H1 (cell line): Measurements from ENCODE around the gene KLK5. TPM values are rescaled to one million over a fixed set of nuclear protein-coding genes. Genes with fewer than 3 reads are reported as not detected.
A peak's percentile ranks its signal among the peaks of the same experiment; 100 is the strongest.

Source experiments
- CTCF ChIA-PET: fragments of 300-600 bp; sonication (Branson Sonifier 250); formaldehyde crosslinking; loops from one replicate; lab custom pipeline; 2021; ENCODE audit not compliant: partially characterized antibody; lab: Charles Lee
- POLR2A ChIA-PET: fragments of 300-600 bp; sonication (Branson Sonifier 250); formaldehyde crosslinking; loops from one replicate; lab custom pipeline; 2021; ENCODE audit warnings: inconsistent platforms; ENCODE audit not compliant: partially characterized antibody; lab: Charles Lee
- DNase-seq, 2 experiments: peaks; one replicate each; pipeline versions ENCODE4 v3.0.0 to v3.0.0-alpha.2; 2010 to 2022; ENCODE audit warnings: low spot score in 2 of 2, low read depth in 1 of 2, mixed read lengths in 1 of 2
- FAIRE-seq: peaks from 2 replicates; lab custom pipeline; 2011; peaks lifted over from hg19 to GRCh38; lab: Jason Lieb, UNC
- H2AFZ ChIP-seq: 2 replicates; pipeline ENCODE4 v1.8.1; 2012; ENCODE audit warnings: low read length, inconsistent platforms
- H2AK5ac ChIP-seq: 2 replicates; pipeline ENCODE4 v1.6.1; 2013; ENCODE audit warnings: low read depth, low read length
- H2BK120ac ChIP-seq: replicated peaks from 2 replicates; pipeline ENCODE3; 2013; ENCODE audit warnings: low read depth, low read length, inconsistent platforms
- H2BK12ac ChIP-seq: 2 replicates; pipeline ENCODE4 v1.6.1; 2013; ENCODE audit warnings: low read depth, low read length
- H2BK15ac ChIP-seq: 2 replicates; pipeline ENCODE4 v1.6.1; 2013; ENCODE audit warnings: low read length
- H2BK20ac ChIP-seq: 2 replicates; pipeline ENCODE4 v1.6.1; 2013; ENCODE audit warnings: low read length
- H2BK5ac ChIP-seq: 2 replicates; pipeline ENCODE4 v1.6.1; 2013; ENCODE audit warnings: low read depth, low read length
- H3K14ac ChIP-seq: 2 replicates; pipeline ENCODE4 v1.6.1; 2013; ENCODE audit warnings: inconsistent platforms; ENCODE audit not compliant: insufficient read length
- H3K18ac ChIP-seq: 2 replicates; pipeline ENCODE4 v1.6.1; 2013; ENCODE audit warnings: low read length; ENCODE audit errors: extremely low read depth
- H3K23ac ChIP-seq: 2 replicates; pipeline ENCODE4 v1.6.1; 2013; ENCODE audit warnings: inconsistent platforms; ENCODE audit not compliant: insufficient read length
- H3K23me2 ChIP-seq: 2 replicates; pipeline ENCODE4 v1.6.1; 2013; ENCODE audit warnings: low read depth, low read length
- H3K27ac ChIP-seq: 2 replicates; pipeline ENCODE4 v1.6.1; 2011; ENCODE audit warnings: low read depth, low read length, inconsistent platforms
- H3K27me3 ChIP-seq, 4 experiments: replicated peaks in 1 of 4; 1 replicate in 1 of 4; 2 replicates in 3 of 4; pipeline versions ENCODE4 v1.6.1 to v1.8.1; 2011 to 2013; ENCODE audit warnings: low read length in 3 of 4, mild to moderate bottlenecking in 3 of 4, inconsistent platforms in 2 of 4, mixed read lengths in 2 of 4, moderate library complexity in 1 of 4; ENCODE audit not compliant: control insufficient read depth in 3 of 4, insufficient read depth in 3 of 4; ENCODE audit errors: extremely low read depth in 1 of 4
- H3K36me3 ChIP-seq, 4 experiments: 2 replicates each; pipeline versions ENCODE4 v1.6.1 to v1.8.1; 2011 to 2013; ENCODE audit warnings: mild to moderate bottlenecking in 4 of 4, low read length in 3 of 4, moderate library complexity in 2 of 4, control low read depth in 1 of 4, inconsistent platforms in 1 of 4; ENCODE audit not compliant: insufficient read depth in 4 of 4, control insufficient read depth in 2 of 4
- H3K4ac ChIP-seq: replicated peaks from 2 replicates; pipeline ENCODE3; 2013; ENCODE audit warnings: low read length, low read depth, mixed read lengths, inconsistent platforms; ENCODE audit not compliant: insufficient read length
- H3K4me1 ChIP-seq, 4 experiments: replicated peaks in 1 of 4; 1 replicate in 1 of 4; 2 replicates in 3 of 4; pipeline versions ENCODE4 v1.6.1 to v1.8.1; 2011 to 2013; ENCODE audit warnings: low read length in 3 of 4, inconsistent platforms in 2 of 4, mixed read lengths in 1 of 4; ENCODE audit not compliant: insufficient read depth in 4 of 4, control insufficient read depth in 3 of 4
- H3K4me2 ChIP-seq, 2 experiments: 2 replicates each; pipeline versions ENCODE4 v1.6.1 to v1.8.1; 2011 to 2013; ENCODE audit warnings: low read depth in 2 of 2, low read length in 2 of 2, control low read depth in 1 of 2, inconsistent platforms in 1 of 2, mild to moderate bottlenecking in 1 of 2; ENCODE audit not compliant: insufficient read depth in 1 of 2
- H3K4me3 ChIP-seq, 4 experiments: fragments of 200-600, 300-600 bp in 1 of 4; sonication (generic), shearing (Covaris generic), sonication (Bioruptor Twin) in 1 of 4; 2 replicates each; pipeline versions ENCODE4 v1.5.1 to v1.8.1; 2011 to 2016; ENCODE audit warnings: low read length in 4 of 4, low read depth in 3 of 4, control low read depth in 2 of 4, inconsistent platforms in 2 of 4, mild to moderate bottlenecking in 2 of 4, mixed read lengths in 1 of 4, moderate library complexity in 1 of 4; ENCODE audit not compliant: insufficient read depth in 2 of 4; ENCODE audit errors: extremely low read depth in 1 of 4
- H3K56ac ChIP-seq: replicated peaks from 2 replicates; pipeline ENCODE3; 2013; ENCODE audit warnings: low read depth, mild to moderate bottlenecking, mixed read lengths, low read length, inconsistent platforms; ENCODE audit not compliant: insufficient read length
- H3K79me1 ChIP-seq: 2 replicates; pipeline ENCODE4 v1.6.1; 2013; ENCODE audit warnings: low read depth, low read length, control low read depth
- H3K79me2 ChIP-seq, 2 experiments: 2 replicates each; pipeline versions ENCODE4 v1.6.1 to v1.8.1; 2012 to 2013; ENCODE audit warnings: low read length in 2 of 2, mild to moderate bottlenecking in 2 of 2, inconsistent platforms in 1 of 2; ENCODE audit not compliant: insufficient read depth in 2 of 2, control insufficient read depth in 1 of 2
- H3K9ac ChIP-seq, 4 experiments: replicated peaks in 1 of 4; 1 replicate in 1 of 4; 2 replicates in 3 of 4; pipeline versions ENCODE4 v1.6.1 to v1.8.1; 2011 to 2013; ENCODE audit warnings: low read depth in 3 of 4, low read length in 3 of 4, control low read depth in 2 of 4, mild to moderate bottlenecking in 2 of 4, moderate library complexity in 2 of 4, inconsistent platforms in 1 of 4; ENCODE audit errors: extremely low read depth in 1 of 4
- H3K9me3 ChIP-seq, 2 experiments: 2 replicates each; pipeline versions ENCODE4 v1.6.1 to v1.8.1; 2012 to 2013; ENCODE audit warnings: mild to moderate bottlenecking in 2 of 2, moderate library complexity in 2 of 2, control low read depth in 1 of 2, inconsistent platforms in 1 of 2, low read depth in 1 of 2, low read length in 1 of 2, mixed read lengths in 1 of 2; ENCODE audit not compliant: insufficient read depth in 2 of 2
- H4K20me1 ChIP-seq, 2 experiments: replicated peaks in 1 of 2; 2 replicates each; pipeline versions ENCODE3 to v1.8.1; 2011 to 2013; ENCODE audit warnings: inconsistent platforms in 2 of 2, low read length in 2 of 2, mild to moderate bottlenecking in 1 of 2; ENCODE audit not compliant: insufficient read depth in 2 of 2, control insufficient read depth in 1 of 2
- H4K5ac ChIP-seq: 2 replicates; pipeline ENCODE4 v1.6.1; 2013; ENCODE audit warnings: low read length, low read depth, mixed read lengths, inconsistent platforms; ENCODE audit not compliant: insufficient read length
- H4K8ac ChIP-seq: 2 replicates; pipeline ENCODE4 v1.8.0; 2013; ENCODE audit warnings: mild to moderate bottlenecking, moderate library complexity, low read length, inconsistent platforms; ENCODE audit not compliant: insufficient read depth; ENCODE audit errors: extremely low read depth
- H4K91ac ChIP-seq: replicated peaks from 2 replicates; pipeline ENCODE3; 2013; ENCODE audit warnings: low read length, mixed read lengths, inconsistent platforms; ENCODE audit not compliant: insufficient read length
- ATF3 ChIP-seq: IDR thresholded peaks from 2 replicates; pipeline ENCODE4 v1.6.1; 2011; ENCODE audit warnings: low read depth, mild to moderate bottlenecking, low read length; ENCODE audit not compliant: insufficient read depth
- BACH1 ChIP-seq: IDR thresholded peaks from 2 replicates; pipeline ENCODE4 v1.6.1; 2012; ENCODE audit warnings: low read length, improper control_type of control experiment
- CEBPB ChIP-seq: IDR thresholded peaks from 2 replicates; pipeline ENCODE4 v1.6.1; 2012; ENCODE audit warnings: low read depth, low read length
- CHD1 ChIP-seq: IDR thresholded peaks from 2 replicates; pipeline ENCODE4 v1.6.1; 2012; ENCODE audit warnings: low read depth, low read length, improper control_type of control experiment
- FOSL1 ChIP-seq: IDR thresholded peaks from 2 replicates; pipeline ENCODE4 v1.6.1; 2011; ENCODE audit warnings: mild to moderate bottlenecking, low read depth, low read length, moderate library complexity; ENCODE audit not compliant: insufficient read depth
- GABPA ChIP-seq: IDR thresholded peaks from 2 replicates; pipeline ENCODE4 v1.6.1; 2011; ENCODE audit warnings: mild to moderate bottlenecking, low read length, moderate library complexity, borderline replicate concordance; ENCODE audit not compliant: insufficient read depth
- KDM4A ChIP-seq: IDR thresholded peaks from one replicate; pipeline ENCODE4 v1.7.1; 2012; ENCODE audit warnings: low read depth, mild to moderate bottlenecking, moderate library complexity, low read length, inconsistent platforms; ENCODE audit not compliant: severe bottlenecking
- KDM5A ChIP-seq: fragments of 200-600 bp; IDR thresholded peaks from 2 replicates; pipeline ENCODE4 v1.7.1; 2012; ENCODE audit warnings: mild to moderate bottlenecking, low read length, inconsistent platforms, mixed read lengths
- NANOG ChIP-seq: IDR thresholded peaks from 2 replicates; pipeline ENCODE4 v1.6.1; 2011; ENCODE audit warnings: low read length, low read depth, mild to moderate bottlenecking, inconsistent platforms; ENCODE audit not compliant: insufficient read depth, poor library complexity, severe bottlenecking
- PHF8 ChIP-seq: fragments of 200-600 bp; sonication (generic); conservative IDR thresholded peaks from 2 replicates; pipeline ENCODE4 v1.7.1; 2012; ENCODE audit warnings: low read depth, mild to moderate bottlenecking, inconsistent platforms, low read length, moderate library complexity
- SRF ChIP-seq: IDR thresholded peaks from 2 replicates; pipeline ENCODE4 v1.6.1; 2011; ENCODE audit warnings: mild to moderate bottlenecking, low read depth, low read length, moderate library complexity
- TAF1 ChIP-seq: IDR thresholded peaks from 2 replicates; pipeline ENCODE4 v1.6.1; 2011; ENCODE audit warnings: mild to moderate bottlenecking, low read depth, low read length
- TBP ChIP-seq: IDR thresholded peaks from 2 replicates; pipeline ENCODE4 v1.6.1; 2011; ENCODE audit warnings: low read depth, low read length, improper control_type of control experiment
- WGBS, 2 experiments: shearing (Covaris generic) in 1 of 2; methylation state at CpG; one replicate each; pipeline versions ENCODE4 v1.1.6 to v1.1.7; 2013 to 2015; ENCODE audit warnings: low lambda C conversion rate in 2 of 2, mixed read lengths in 2 of 2, inconsistent platforms in 1 of 2, low coverage in 1 of 2, missing lambda C conversion rate in 1 of 2; ENCODE audit not compliant: insufficient replicate concordance in 2 of 2, insufficient coverage in 1 of 2, insufficient read length in 1 of 2; ENCODE audit errors: extremely low coverage in 1 of 2, missing lambda C conversion rate in 1 of 2; 5-methylcytosine and 5-hydroxymethylcytosine counted together
- polyA plus RNA-seq, 7 experiments: library from polyadenylated mRNA; depleted of rRNA in 3 of 7; stranded (reverse) in 5 of 7; unstranded in 2 of 7; fragments of >200 nt in 5 of 7; fragments of 200-250 nt in 2 of 7; gene quantifications; 1 replicate in 5 of 7; 2 replicates in 1 of 7; 4 replicates in 1 of 7; pipeline versions ENCODE4 v1.2.1 to v1.2.3, GENCODE V29; 2011 to 2013; ENCODE audit warnings: missing spikeins in 2 of 7, mixed read lengths in 2 of 7
- total RNA-seq: library from RNA; stranded (reverse); fragmentation: NEBNext Ultra II Directional; extraction: Animal tissue kit (Norgen Biotek cat#: 25700); gene quantifications from 2 replicates; pipeline ENCODE4 v1.2.1, GENCODE V29; 2021

The KLK5 gene
- total and polyA plus RNA-seq, 2 of the 8 experiments (the other 6 are each of a cell fraction or from before 2014, with no cell fraction given): 0.76 to 2.0 TPM

- CTCF ChIA-PET: interaction anchor here (0.8 to 3.7 kb wide), 9 partner anchors 12 to 96 kb away, joined by 3 to 19 read pairs (median 4); no protein-coding TSS in a partner anchor
- Histone ChIP-seq H4K8ac (no peak within 1 kb of the TSS), H3K4me2 (peak within 1 kb of the TSS; percentile 26 to 71), H3K27me3 (no peaks in the 10 kb centered on the region; a peak in 1 of 7 replicates), H3K4me1 (peaks cover 0 to 20% (median 6%) of the 10 kb centered on the region in 4 experiments; a peak in 6 of 7 replicates), H3K9ac (no peak within 1 kb of the TSS), H3K23me2 (no peaks in the 10 kb centered on the region), H4K5ac (no peak within 1 kb of the TSS), H3K9me3 (no peaks in the 10 kb centered on the region), H3K14ac (no peak within 1 kb of the TSS), H3K27ac (0 out of 2 replicates have a peak within 1 kb of the TSS, but pooled peaks have one; percentile 6), H4K20me1 (no peaks in the 10 kb centered on the region), H3K23ac (no peak within 1 kb of the TSS), H2AK5ac (0 out of 2 replicates have a peak within 1 kb of the TSS, but pooled peaks have one; percentile 53), H3K79me2 (no peaks in the 10 kb centered on the region), H3K79me1 (no peaks in the 10 kb centered on the region), H3K36me3 (no peaks in the 10 kb centered on the region), H2BK12ac (peak within 1 kb of the TSS; percentile 92), H3K4ac (peak within 1 kb of the TSS; percentile 34), H3K4me3 (peak within 1 kb of the TSS in 2 of 4 experiments; percentile 15 to 29; a peak in 4 of 8 replicates), H2BK15ac (peak within 1 kb of the TSS; percentile 61), H2BK20ac (peak within 1 kb of the TSS; percentile 48; the same call in 1 of the 2 replicates), H2BK5ac (peak within 1 kb of the TSS; percentile 73; the same call in 1 of the 2 replicates), H3K18ac (peak within 1 kb of the TSS; percentile 48; the same call in 1 of the 2 replicates), H4K91ac (peak within 1 kb of the TSS; percentile 69), H2BK120ac (no peak within 1 kb of the TSS), H3K56ac (no peak within 1 kb of the TSS), H2AFZ (peak within 1 kb of the TSS; percentile 67; the same call in 1 of the 2 replicates)
- DNase-seq (no peak), FAIRE-seq (no peak)
- POLR2A ChIA-PET: interaction anchor here (0.8 to 1.8 kb wide), 3 partner anchors 16 to 27 kb away, joined by 3 to 7 read pairs (median 4); no protein-coding TSS in a partner anchor
- 86% methylated on average over 6 of the region's 7 CpGs; no CpG with 5 or more reads in 1 of the 2 experiments for WGBS, 2 experiments
- TF ChIP-seq FOSL1: no peak
- TF ChIP-seq NANOG: no peak
- TF ChIP-seq PHF8: no peak
- no peak for TF ChIP-seq SRF
- no peak for TF ChIP-seq CHD1
- TF ChIP-seq GABPA: no peak
- TF ChIP-seq BACH1: no peak
- no peak for TF ChIP-seq TBP
- no peak for TF ChIP-seq KDM5A
- TF ChIP-seq CEBPB: no peak
- TF ChIP-seq TAF1: no peak
- TF ChIP-seq ATF3: no peak
- no peak for TF ChIP-seq KDM4A
Observed at GRCh38 chr19:51001515-51001914, 48.7 kb upstream of the KLK5 start, which contains the start of gene KLK8. KLK8 (minus strand) TSS chr19:51001604; CDS start chr19:51001167, 437 bp downstream.
